SK-N-SH treated with all-trans-retinoic acid at 6 μM for 48 hours (cell line): ENCODE measurements around the gene MRRF.

Source experiments
- TCF4 ChIP-seq: fragments of 250-450 bp; sonication (Bioruptor Pico); IDR thresholded peaks from 2 replicates; pipeline ENCODE4 v1.8.0; 2021; ENCODE audit warnings: mild to moderate bottlenecking, moderate library complexity, borderline replicate concordance
- TSHZ2 ChIP-seq: fragments of 250-450 bp; sonication (Bioruptor Pico); IDR thresholded peaks from 2 replicates; pipeline ENCODE4 v1.5.0; 2020; ENCODE audit warnings: mild to moderate bottlenecking, moderate library complexity
- TF ChIP-seq, protein P1 (sequence below): fragments of 250-450 bp; sonication (Bioruptor Pico); IDR thresholded peaks from 2 replicates; pipeline ENCODE4 v1.5.1; 2021; ENCODE audit warnings: mild to moderate bottlenecking, moderate library complexity

DNA sequence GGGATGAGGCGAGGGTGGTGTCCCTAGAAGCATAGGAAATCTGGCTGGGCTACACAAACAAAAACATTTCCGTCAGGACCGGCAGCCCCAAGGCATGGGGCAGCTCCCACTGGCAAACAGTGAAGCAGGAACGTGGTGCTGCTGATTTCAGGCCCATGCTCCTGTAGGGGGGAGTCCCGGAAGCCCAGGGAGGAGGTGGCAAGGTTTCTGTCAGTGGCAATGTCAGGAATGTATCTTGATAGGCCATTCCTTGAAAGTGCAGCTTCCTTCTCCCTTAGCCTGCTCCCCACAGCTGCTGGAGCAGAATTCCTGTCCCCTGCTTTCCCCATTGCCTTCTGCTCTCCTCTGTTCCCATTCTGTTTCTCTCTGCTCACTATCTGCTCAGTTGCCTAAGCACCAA lies 42.4 kb downstream of the MRRF start:
- TF ChIP-seq, protein P1, sequence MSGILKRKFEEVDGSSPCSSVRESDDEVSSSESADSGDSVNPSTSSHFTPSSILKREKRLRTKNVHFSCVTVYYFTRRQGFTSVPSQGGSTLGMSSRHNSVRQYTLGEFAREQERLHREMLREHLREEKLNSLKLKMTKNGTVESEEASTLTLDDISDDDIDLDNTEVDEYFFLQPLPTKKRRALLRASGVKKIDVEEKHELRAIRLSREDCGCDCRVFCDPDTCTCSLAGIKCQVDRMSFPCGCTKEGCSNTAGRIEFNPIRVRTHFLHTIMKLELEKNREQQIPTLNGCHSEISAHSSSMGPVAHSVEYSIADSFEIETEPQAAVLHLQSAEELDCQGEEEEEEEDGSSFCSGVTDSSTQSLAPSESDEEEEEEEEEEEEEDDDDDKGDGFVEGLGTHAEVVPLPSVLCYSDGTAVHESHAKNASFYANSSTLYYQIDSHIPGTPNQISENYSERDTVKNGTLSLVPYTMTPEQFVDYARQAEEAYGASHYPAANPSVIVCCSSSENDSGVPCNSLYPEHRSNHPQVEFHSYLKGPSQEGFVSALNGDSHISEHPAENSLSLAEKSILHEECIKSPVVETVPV (CRISPR knock-in tag): no peak
- no peak for TF ChIP-seq TCF4
- no peak for TF ChIP-seq TSHZ2 (CRISPR knock-in tag)
